ENCODE data around the gene TNS1. TPM values are rescaled to one million over a fixed set of nuclear protein-coding genes. Genes with fewer than 3 reads are reported as not detected.

TNS1 gene
- total RNA-seq, 1 donor, result 116 TPM

- no peak for DNase-seq (ENCODE audit: low read depth)
- no peak for TF ChIP-seq CTCF (IDR thresholded peaks at IDR 0.05; ENCODE audit: insufficient read depth, low read length)
- no peak overlapping the region for H3K4me3 ChIP-seq (ENCODE audit: low read depth, low read length)
Observed at GRCh38 chr2:217868265-217868892, 134.4 kb downstream of the TNS1 start.

DNA sequence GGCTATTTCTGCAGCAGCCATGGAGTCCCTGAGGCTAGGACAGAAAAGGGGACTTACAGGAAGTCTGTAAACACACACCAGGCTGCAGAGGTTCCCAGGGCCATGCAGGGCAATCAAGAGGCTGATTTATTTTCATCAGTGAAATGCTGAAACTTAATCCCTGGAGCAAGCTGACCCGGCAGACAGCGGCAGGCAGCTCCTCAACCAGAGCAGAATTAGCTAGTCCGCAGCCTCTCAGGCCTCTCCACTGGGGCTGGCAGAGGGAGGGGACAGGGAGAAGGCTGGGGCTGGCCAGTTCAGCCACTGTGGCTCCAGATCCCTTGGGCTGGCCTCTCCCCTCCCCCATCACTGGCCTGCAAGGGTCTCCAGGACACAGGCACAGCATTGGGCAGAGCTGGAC lies 136.3 kb downstream of the TNS1 start:
- TF ChIP-seq CTCF (IDR thresholded peaks at IDR 0.05; ENCODE audit: insufficient read depth, low read length), result no peak
- H3K4me3 ChIP-seq (ENCODE audit: low read depth, low read length), result no peak overlapping the region
- DNase-seq (ENCODE audit: low read depth), result no peak

DNA sequence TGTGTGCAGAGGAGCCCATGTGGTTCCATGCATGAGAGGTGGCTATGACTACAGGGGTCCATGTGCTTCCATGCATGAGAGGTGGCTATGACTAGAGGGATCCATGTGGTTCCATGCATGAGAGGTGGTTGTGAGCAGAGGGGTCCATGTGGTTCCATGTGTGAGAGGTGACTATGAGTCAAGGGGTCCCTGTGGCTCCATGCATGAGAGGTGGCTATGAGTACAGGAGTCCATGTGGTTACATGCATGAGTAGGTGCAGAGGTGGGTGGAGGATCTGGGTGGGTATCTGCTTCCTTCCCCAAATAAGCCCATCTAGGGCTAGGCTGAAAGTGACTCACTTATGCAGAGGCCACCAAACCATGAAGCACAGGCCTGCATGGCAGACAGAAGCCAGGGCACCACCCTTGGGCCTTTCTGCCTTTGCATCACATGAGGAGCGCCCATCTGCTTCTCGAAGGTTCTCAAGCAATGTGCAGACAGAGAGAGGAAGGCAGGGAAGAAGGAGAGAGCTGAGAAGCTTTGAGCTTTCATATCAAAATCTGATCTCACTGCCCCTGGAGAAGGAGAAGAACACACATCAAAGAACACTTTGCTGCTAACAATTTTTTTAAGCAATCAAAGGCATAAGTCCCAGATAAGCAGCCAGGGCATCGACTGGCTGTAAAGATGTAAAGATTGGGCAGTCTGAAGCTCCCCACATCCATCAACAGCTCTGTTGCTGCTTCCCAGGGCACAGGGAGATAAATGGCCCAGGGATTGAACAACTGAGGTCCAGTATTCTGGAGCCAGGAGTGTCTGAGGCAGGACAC lies 137.6 kb downstream of the TNS1 start:
- no peak for DNase-seq (ENCODE audit: low read depth)
- no peak for TF ChIP-seq CTCF (IDR thresholded peaks at IDR 0.05; ENCODE audit: insufficient read depth, low read length)
- H3K4me3 ChIP-seq (ENCODE audit: low read depth, low read length), result no peak overlapping the region

DNA sequence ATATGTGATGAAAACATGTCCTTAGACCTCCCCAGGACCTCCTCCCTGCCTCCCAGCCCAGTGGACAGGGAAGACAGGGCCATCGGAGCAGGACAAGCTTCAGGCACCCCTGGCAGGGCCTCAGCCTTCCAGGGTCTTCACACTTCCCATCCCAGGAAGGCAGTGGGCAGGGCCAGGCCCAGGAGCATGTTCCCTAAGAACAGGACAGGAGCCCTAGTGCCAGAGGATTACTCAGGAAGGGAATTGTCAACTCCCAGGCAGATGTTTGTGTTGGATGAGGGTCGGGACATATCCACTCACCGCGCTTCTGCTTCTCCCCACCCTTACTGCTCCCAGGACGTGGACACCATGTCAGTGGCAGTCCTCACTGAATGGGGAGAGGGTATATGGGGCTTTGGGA lies 138.9 kb downstream of the TNS1 start:
- TF ChIP-seq CTCF (IDR thresholded peaks at IDR 0.05; ENCODE audit: insufficient read depth, low read length), result no peak
- no peak for DNase-seq (ENCODE audit: low read depth)
- no peak overlapping the region for H3K4me3 ChIP-seq (ENCODE audit: low read depth, low read length)

GRCh38 chr2:217861334-217861877 lies 141.4 kb downstream of the TNS1 start:
- no peak for DNase-seq (ENCODE audit: low read depth)
- H3K4me3 ChIP-seq (ENCODE audit: low read depth, low read length), result no peak overlapping the region
- TF ChIP-seq CTCF (IDR thresholded peaks at IDR 0.05; ENCODE audit: insufficient read depth, low read length), result no peak

DNA sequence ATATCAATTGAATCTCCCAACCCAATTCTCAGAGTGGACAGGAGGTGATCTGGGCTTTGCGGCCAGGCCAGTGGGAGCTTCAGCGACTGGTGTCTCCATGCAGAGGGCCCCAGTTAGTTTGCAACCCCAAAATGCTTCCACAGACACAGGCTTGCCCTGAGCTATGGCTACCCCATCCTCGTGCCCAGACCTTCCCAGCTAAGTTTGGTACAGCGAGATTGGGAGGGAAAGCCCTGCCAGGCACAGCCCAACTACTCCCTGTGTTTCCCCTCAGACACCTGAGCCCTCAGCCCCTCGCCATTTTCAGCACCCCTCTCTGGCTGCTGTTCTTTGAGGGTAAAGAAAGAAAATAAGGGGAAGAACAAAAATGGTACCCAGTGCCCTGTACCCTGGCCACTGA lies 142.9 kb downstream of the TNS1 start:
- no peak for TF ChIP-seq CTCF (IDR thresholded peaks at IDR 0.05; ENCODE audit: insufficient read depth, low read length)
- no peak for DNase-seq (ENCODE audit: low read depth)
- H3K4me3 ChIP-seq (ENCODE audit: low read depth, low read length), result no peak overlapping the region

Data from fibroblast of the aortic adventitia (primary cell).